ENCODE data around the gene KSR2. TPM values are rescaled to one million over a fixed set of nuclear protein-coding genes. Genes with fewer than 3 reads are reported as not detected.

The KSR2 gene
- total RNA-seq, 2 donors from 2014 or later, result 0.07 TPM; not detected in 1

GRCh38 chr12:117853600-117853999 is 115.2 kb downstream of the KSR2 start:
- TF ChIP-seq CTCF (IDR thresholded peaks at IDR 0.05), result no peak
- no peaks in the 10 kb centered on the region for H3K9me3 ChIP-seq
- H3K36me3 ChIP-seq, result no peaks in the 10 kb centered on the region
- no peak overlapping the region for H3K27ac ChIP-seq
- no peaks in the 10 kb centered on the region for H3K27me3 ChIP-seq (replicated peaks; ENCODE audit: insufficient read depth)
- H3K4me3 ChIP-seq, result no peak overlapping the region
- DNase-seq (ENCODE audit: low spot score) (no peak), ATAC-seq (ENCODE audit: insufficient number of reproducible peaks, low FRiP score, low read depth) (no peak)
- no peaks in the 10 kb centered on the region for H3K4me1 ChIP-seq (ENCODE audit: control insufficient read depth in 1 of 2, low read depth in 2 of 2)

GRCh38 chr12:117850048-117850447 is 118.7 kb downstream of the KSR2 start:
- Histone ChIP-seq H3K4me3 (no peak overlapping the region), H3K27ac (no peak overlapping the region), H3K36me3 (no peaks in the 10 kb centered on the region), H3K4me1 (ENCODE audit: control insufficient read depth in 1 of 2, low read depth in 2 of 2) (no peaks in the 10 kb centered on the region), H3K9me3 (no peaks in the 10 kb centered on the region), H3K27me3 (replicated peaks; ENCODE audit: insufficient read depth) (no peaks in the 10 kb centered on the region)
- no peak for DNase-seq (ENCODE audit: low spot score)
- no peak for ATAC-seq (ENCODE audit: insufficient number of reproducible peaks, low FRiP score, low read depth)
- peak; percentile 74 for TF ChIP-seq CTCF (IDR thresholded peaks at IDR 0.05)

GRCh38 chr12:117847371-117847770 is 121.4 kb downstream of the KSR2 start:
- no peaks in the 10 kb centered on the region for H3K27me3 ChIP-seq (replicated peaks; ENCODE audit: insufficient read depth)
- DNase-seq (ENCODE audit: low spot score), result no peak
- ATAC-seq (ENCODE audit: insufficient number of reproducible peaks, low FRiP score, low read depth), result no peak
- no peaks in the 10 kb centered on the region for H3K4me1 ChIP-seq (ENCODE audit: control insufficient read depth in 1 of 2, low read depth in 2 of 2)
- no peak overlapping the region for H3K4me3 ChIP-seq
- H3K9me3 ChIP-seq, result no peaks in the 10 kb centered on the region
- no peak for TF ChIP-seq CTCF (IDR thresholded peaks at IDR 0.05)
- H3K27ac ChIP-seq, result no peak overlapping the region
- no peaks in the 10 kb centered on the region for H3K36me3 ChIP-seq

- Histone ChIP-seq H3K27me3 (replicated peaks; ENCODE audit: insufficient read depth) (no peaks in the 10 kb centered on the region), H3K9me3 (no peaks in the 10 kb centered on the region), H3K27ac (no peak overlapping the region), H3K36me3 (no peaks in the 10 kb centered on the region), H3K4me1 (ENCODE audit: control insufficient read depth in 1 of 2, low read depth in 2 of 2) (no peaks in the 10 kb centered on the region), H3K4me3 (no peak overlapping the region)
- no peak for ATAC-seq (ENCODE audit: insufficient number of reproducible peaks, low FRiP score, low read depth)
- DNase-seq (ENCODE audit: low spot score), result no peak
- TF ChIP-seq CTCF (IDR thresholded peaks at IDR 0.05), result no peak
Observed at GRCh38 chr12:117845271-117845904, 123.4 kb downstream of the KSR2 start.

- no peak for ATAC-seq (ENCODE audit: insufficient number of reproducible peaks, low FRiP score, low read depth)
- no peak for TF ChIP-seq CTCF (IDR thresholded peaks at IDR 0.05)
- Histone ChIP-seq H3K4me1 (ENCODE audit: control insufficient read depth in 1 of 2, low read depth in 2 of 2) (no peaks in the 10 kb centered on the region), H3K4me3 (no peak overlapping the region), H3K27ac (no peak overlapping the region), H3K9me3 (no peaks in the 10 kb centered on the region), H3K27me3 (replicated peaks; ENCODE audit: insufficient read depth) (no peaks in the 10 kb centered on the region), H3K36me3 (no peaks in the 10 kb centered on the region)
- no peak for DNase-seq (ENCODE audit: low spot score)
Observed at GRCh38 chr12:117844114-117844830, 124.5 kb downstream of the KSR2 start.
